ENCODE data around the gene SRP54.

DNA sequence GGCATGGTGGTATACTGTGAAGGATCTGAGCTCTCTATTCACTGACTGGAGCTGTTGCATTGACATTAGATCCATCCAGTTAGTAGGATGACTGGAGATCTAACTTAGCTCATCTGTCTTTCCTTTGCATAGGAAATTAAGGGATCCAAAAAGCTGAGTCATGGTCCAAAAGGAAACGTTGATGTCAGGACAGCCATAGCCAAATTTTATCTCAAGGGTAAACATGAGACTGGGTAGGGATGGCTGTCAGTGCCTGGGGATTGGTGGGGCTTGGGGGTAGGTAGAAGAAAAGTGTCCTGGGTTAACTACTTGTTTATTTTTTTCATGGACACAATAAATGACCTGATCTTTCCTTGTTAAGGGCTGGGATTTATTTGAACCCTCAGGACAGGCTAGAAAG lies 67.9 kb downstream of the SRP54 start:
- no peak for TF ChIP-seq HDAC6 (IDR thresholded peaks at IDR 0.05; ENCODE audit: low read depth, low read length)
- TF ChIP-seq ZNF441 (CRISPR knock-in tag; IDR thresholded peaks at IDR 0.05; ENCODE audit: borderline replicate concordance), result no peak
- no peak for TF ChIP-seq CTCF (CRISPR knock-in tag; IDR thresholded peaks at IDR 0.05)
- no peak for TF ChIP-seq EZH2 (conservative IDR thresholded peaks at IDR 0.05; ENCODE audit: low read depth, low read length)
- TF ChIP-seq, protein P1, sequence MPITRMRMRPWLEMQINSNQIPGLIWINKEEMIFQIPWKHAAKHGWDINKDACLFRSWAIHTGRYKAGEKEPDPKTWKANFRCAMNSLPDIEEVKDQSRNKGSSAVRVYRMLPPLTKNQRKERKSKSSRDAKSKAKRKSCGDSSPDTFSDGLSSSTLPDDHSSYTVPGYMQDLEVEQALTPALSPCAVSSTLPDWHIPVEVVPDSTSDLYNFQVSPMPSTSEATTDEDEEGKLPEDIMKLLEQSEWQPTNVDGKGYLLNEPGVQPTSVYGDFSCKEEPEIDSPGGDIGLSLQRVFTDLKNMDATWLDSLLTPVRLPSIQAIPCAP (CRISPR knock-in tag; IDR thresholded peaks at IDR 0.05; ENCODE audit: low read depth), result no peak
- no peak for TF ChIP-seq POLR2A (IDR thresholded peaks at IDR 0.05; ENCODE audit: insufficient read depth in 1 of 2, low read depth in 2 of 2, low read length in 2 of 2)
- TF ChIP-seq ZNF644 (CRISPR knock-in tag; IDR thresholded peaks at IDR 0.05; ENCODE audit: low read depth), result no peak
